ENCODE measurements around the gene FRAT2.
A peak's percentile ranks its signal among the peaks of the same experiment; 100 is the strongest.
"Not testable (repeated sequence)": the region's sequence is repeated elsewhere in the genome, so short reads cannot be mapped to it uniquely, and the experiment has no call there.

FRAT2 gene

GRCh38 chr10:97356318-97356914 lies 21.9 kb upstream of the FRAT2 start:
- no peak for DNase-seq

GRCh38 chr10:97355571-97355975 lies 21.0 kb upstream of the FRAT2 start:
- no peak for DNase-seq

- DNase-seq, result no peak
Observed at GRCh38 chr10:97353945-97354344, 19.4 kb upstream of the FRAT2 start.

GRCh38 chr10:97349752-97350513 lies 15.4 kb upstream of the FRAT2 start:
- no peak for DNase-seq

GRCh38 chr10:97347317-97347716 lies 12.8 kb upstream of the FRAT2 start:
- no peak for DNase-seq

GRCh38 chr10:97343664-97344063 lies 9.1 kb upstream of the FRAT2 start:
- not testable (repeated sequence) for DNase-seq

GRCh38 chr10:97341416-97341815 lies 6.9 kb upstream of the FRAT2 start:
- no peak for DNase-seq

GRCh38 chr10:97338041-97338440 lies 3.5 kb upstream of the FRAT2 start:
- no peak for DNase-seq

GRCh38 chr10:97336942-97337831 lies 2.7 kb upstream of the FRAT2 start:
- DNase-seq, result no peak

- DNase-seq, result no peak
Observed at GRCh38 chr10:97336446-97336845, 1.9 kb upstream of the FRAT2 start.

GRCh38 chr10:97336006-97336405 lies 1.5 kb upstream of the FRAT2 start:
- DNase-seq, result no peak

- DNase-seq, result no peak
Observed at GRCh38 chr10:97335188-97335619, 675 bp upstream of the FRAT2 start.

- DNase-seq, result peak; percentile 19
Observed at GRCh38 chr10:97333601-97334369, 744 bp downstream of the FRAT2 start.

GRCh38 chr10:97333351-97333600 lies 1.3 kb downstream of the FRAT2 start:
- DNase-seq, result no peak

GRCh38 chr10:97332591-97333350 lies 1.8 kb downstream of the FRAT2 start:
- no peak for DNase-seq

- DNase-seq, result no peak
Observed at GRCh38 chr10:97331153-97331703, 3.3 kb downstream of the FRAT2 start.

- DNase-seq, result no peak
Observed at GRCh38 chr10:97329766-97330165, 4.8 kb downstream of the FRAT2 start.

- DNase-seq, result no peak
Observed at GRCh38 chr10:97328646-97329453, 5.7 kb downstream of the FRAT2 start.

GRCh38 chr10:97327348-97328294 lies 6.9 kb downstream of the FRAT2 start:
- DNase-seq, result no peak

- no peak for DNase-seq
Observed at GRCh38 chr10:97325754-97326153, 8.8 kb downstream of the FRAT2 start.

All from activated gamma-delta T cell treated with Interleukin-2 at 50 U/mL for 16 hours (primary cell).